WI38 (cell line): ENCODE data around the gene KNTC1.
"Not testable (repeated sequence)": the region's sequence is repeated elsewhere in the genome, so short reads cannot be mapped to it uniquely, and the experiment has no call there.

Experiments used
- H3K4me3 ChIP-seq: 2 replicates; pipeline ENCODE4 v1.5.1; 2011; ENCODE audit warnings: low read depth, mild to moderate bottlenecking, control low read depth, low read length
- TF ChIP-seq, protein P1 (sequence below): IDR thresholded peaks from 2 replicates; pipeline ENCODE4 v1.5.1; 2012; ENCODE audit warnings: low read depth, mild to moderate bottlenecking, control low read depth, low read length

KNTC1 gene, protein sequence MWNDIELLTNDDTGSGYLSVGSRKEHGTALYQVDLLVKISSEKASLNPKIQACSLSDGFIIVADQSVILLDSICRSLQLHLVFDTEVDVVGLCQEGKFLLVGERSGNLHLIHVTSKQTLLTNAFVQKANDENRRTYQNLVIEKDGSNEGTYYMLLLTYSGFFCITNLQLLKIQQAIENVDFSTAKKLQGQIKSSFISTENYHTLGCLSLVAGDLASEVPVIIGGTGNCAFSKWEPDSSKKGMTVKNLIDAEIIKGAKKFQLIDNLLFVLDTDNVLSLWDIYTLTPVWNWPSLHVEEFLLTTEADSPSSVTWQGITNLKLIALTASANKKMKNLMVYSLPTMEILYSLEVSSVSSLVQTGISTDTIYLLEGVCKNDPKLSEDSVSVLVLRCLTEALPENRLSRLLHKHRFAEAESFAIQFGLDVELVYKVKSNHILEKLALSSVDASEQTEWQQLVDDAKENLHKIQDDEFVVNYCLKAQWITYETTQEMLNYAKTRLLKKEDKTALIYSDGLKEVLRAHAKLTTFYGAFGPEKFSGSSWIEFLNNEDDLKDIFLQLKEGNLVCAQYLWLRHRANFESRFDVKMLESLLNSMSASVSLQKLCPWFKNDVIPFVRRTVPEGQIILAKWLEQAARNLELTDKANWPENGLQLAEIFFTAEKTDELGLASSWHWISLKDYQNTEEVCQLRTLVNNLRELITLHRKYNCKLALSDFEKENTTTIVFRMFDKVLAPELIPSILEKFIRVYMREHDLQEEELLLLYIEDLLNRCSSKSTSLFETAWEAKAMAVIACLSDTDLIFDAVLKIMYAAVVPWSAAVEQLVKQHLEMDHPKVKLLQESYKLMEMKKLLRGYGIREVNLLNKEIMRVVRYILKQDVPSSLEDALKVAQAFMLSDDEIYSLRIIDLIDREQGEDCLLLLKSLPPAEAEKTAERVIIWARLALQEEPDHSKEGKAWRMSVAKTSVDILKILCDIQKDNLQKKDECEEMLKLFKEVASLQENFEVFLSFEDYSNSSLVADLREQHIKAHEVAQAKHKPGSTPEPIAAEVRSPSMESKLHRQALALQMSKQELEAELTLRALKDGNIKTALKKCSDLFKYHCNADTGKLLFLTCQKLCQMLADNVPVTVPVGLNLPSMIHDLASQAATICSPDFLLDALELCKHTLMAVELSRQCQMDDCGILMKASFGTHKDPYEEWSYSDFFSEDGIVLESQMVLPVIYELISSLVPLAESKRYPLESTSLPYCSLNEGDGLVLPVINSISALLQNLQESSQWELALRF (N-terminal part only)

DNA sequence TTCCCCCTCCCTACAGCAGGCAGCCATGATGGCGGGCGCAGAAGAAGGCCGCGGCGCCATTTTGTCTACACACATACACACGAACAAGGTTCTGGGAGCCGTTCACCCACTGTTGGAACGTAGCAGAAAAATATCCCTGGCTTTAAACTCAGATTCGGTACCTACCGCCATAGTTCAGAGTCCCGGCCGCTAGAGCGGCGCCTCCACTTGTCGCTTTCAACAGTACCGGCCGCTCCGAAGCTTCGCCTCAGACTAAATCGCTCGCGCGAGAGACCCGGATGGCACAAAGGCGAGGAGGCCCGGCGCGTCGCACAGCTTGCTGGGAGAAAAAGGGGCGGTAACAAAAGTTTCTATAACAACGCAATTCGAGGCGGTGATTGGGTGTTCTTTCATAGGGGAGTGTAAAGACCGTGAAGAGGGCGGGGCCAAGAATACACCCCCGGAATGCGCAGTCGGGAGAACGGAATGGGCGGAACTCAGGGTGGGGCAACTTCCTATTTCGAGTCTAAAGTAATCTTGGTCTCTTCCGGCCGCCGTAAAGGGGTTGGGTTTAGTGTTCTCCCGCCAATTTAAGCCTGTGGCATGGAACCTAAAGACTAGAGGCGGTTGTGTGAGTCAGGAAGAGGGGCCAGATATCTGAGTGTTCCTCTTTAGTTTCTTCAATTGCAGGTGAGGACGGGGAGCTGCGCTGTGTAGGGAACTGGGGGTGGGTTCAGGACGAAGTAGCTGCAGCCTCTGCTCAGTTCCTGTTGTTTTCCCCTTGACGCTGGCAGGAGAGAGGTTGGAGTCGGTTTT lies at the start of gene KNTC1, which contains the start of gene RSRC2:
TSS of gene KNTC1 (plus strand) at position 567 of the 795 bp plus-strand sequence. CDS start 2,815 bp downstream, outside the sequence.
TSS of gene RSRC2 (minus strand) at position 254 of the 795 bp plus-strand sequence. CDS start at position 171, 83 bp downstream.
- TF ChIP-seq, protein P1, sequence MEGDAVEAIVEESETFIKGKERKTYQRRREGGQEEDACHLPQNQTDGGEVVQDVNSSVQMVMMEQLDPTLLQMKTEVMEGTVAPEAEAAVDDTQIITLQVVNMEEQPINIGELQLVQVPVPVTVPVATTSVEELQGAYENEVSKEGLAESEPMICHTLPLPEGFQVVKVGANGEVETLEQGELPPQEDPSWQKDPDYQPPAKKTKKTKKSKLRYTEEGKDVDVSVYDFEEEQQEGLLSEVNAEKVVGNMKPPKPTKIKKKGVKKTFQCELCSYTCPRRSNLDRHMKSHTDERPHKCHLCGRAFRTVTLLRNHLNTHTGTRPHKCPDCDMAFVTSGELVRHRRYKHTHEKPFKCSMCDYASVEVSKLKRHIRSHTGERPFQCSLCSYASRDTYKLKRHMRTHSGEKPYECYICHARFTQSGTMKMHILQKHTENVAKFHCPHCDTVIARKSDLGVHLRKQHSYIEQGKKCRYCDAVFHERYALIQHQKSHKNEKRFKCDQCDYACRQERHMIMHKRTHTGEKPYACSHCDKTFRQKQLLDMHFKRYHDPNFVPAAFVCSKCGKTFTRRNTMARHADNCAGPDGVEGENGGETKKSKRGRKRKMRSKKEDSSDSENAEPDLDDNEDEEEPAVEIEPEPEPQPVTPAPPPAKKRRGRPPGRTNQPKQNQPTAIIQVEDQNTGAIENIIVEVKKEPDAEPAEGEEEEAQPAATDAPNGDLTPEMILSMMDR = no peak
- peak within 1 kb of the TSS; percentile 98 for H3K4me3 ChIP-seq

DNA sequence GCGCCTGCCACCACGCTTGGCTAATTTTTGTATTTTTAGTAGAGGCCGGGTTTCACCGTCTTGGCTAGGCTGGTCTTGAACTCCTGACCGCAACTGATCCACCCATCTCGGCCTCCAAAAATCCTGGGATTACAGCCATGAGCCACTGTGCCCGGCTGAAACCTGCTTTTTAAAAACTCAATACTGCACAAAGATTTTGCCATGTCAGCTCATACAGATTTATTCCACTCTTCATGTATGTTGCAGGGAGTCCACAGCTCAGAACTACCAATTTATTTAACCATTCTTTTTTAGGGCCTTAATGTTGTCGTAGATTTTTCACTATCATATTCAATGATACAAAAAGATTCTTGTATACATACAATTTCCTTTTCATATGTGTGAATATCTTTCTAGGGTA lies 46.3 kb upstream of the KNTC1 start:
- no peak overlapping the region for H3K4me3 ChIP-seq
- TF ChIP-seq, protein P1 = no peak

DNA sequence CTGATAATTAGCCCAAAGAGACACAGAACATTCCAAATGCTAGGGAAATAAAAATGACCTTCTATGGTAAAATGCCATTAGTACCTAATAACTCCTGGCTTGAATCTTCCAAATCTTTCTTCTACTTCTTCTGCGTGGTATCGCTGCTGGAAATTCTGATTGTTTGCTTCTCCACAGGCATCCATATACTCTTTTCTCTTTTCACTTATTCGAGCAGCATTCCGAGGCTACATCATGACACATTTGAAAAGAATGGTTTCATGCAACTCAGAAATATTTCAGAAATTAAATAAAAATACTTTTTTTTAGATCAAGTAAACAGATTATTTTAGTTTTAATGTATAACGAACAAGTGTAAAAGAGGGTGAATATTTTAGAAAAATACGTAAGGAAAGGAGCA lies 45.2 kb upstream of the KNTC1 start:
- H3K4me3 ChIP-seq = no peak overlapping the region
- TF ChIP-seq, protein P1 = no peak

DNA sequence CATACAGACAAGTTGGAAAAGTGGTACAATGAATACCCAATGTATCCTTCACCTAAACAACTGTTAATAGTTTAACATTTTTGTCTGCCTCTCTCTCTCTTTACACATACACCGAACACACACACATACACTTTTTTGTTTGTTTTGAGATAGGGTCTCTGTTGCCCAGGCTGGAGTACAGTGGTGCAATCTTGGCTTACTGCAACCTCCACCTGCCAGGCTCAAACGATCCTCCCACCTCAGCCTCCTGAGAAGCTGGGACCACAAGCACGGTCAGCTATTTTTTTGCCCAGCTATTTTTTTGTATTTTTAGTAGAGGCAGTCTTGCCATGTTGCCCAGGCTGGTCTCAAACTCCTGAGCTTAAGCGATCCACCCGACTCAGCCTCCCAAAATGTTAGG lies 43.1 kb upstream of the KNTC1 start:
- TF ChIP-seq, protein P1 = no peak
- no peak overlapping the region for H3K4me3 ChIP-seq

DNA sequence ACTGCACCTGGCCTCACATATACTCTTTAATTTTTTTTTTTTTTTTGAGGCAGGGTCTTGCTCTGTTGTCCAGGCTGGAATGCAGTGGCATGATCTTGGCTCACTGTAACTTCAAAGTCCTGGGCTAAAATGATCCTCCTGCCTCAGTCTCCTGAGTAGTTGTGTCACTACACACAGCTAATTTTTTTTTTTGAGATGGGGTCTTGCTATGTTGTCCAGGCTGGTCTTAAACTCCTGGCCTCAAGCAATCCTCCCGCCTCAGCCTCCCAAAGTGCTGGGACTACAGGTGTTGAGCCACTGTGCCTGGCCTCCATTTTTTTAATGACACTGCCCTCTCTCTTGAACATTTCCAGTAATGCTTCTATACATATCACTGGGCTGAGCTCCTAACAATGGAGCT lies 42.7 kb upstream of the KNTC1 start:
- not testable (repeated sequence) for H3K4me3 ChIP-seq

DNA sequence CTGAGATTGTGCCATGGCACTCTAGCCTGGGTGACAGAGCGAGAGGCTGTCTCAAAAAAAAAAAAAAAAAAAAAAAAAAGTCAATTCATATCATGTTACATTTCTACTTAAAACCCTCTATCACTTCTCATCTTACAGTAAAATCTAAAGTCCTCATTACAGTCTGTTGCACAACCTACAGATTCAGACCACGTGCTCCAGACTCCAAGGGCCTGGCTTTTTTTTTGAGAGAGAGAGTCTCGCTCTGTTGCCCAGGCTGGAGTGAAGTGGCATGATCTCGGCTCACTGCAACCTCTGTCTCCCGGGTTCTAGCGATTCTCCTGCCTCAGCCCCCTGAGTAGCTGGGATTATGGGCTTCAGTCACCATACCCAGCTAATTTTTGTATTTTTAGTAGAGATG lies 40.7 kb upstream of the KNTC1 start:
- not testable (repeated sequence) for H3K4me3 ChIP-seq

DNA sequence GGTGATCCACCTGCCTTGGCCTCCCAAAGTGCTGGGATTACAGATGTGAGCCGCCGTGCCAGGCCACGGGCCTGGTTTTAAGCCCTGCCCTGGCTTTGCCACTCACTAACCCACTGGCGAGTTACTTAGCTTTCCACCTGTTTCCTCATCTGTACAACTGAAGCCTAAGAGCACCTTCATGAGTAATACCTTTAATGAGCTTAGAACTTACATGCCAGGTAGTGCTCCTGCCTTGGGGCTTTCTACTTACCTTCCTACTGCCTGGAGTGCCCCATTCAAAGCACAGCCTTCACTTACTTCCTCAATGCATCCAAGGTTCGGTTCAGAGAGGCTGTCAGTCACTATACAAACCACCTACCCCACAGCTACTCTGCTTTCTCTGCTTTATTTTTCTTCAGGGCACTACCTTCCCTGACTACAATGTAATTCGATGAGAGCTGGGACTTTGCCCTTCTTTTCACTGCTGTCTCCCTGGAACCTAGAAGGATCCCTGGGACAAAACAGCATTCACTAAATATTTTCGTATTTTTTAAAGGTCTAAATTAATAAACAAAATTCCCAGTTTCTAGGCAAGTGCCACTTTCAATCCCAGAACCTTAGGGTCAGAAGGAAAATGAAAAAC lies 40.1 kb upstream of the KNTC1 start:
- no peak overlapping the region for H3K4me3 ChIP-seq
- TF ChIP-seq, protein P1 = no peak

DNA sequence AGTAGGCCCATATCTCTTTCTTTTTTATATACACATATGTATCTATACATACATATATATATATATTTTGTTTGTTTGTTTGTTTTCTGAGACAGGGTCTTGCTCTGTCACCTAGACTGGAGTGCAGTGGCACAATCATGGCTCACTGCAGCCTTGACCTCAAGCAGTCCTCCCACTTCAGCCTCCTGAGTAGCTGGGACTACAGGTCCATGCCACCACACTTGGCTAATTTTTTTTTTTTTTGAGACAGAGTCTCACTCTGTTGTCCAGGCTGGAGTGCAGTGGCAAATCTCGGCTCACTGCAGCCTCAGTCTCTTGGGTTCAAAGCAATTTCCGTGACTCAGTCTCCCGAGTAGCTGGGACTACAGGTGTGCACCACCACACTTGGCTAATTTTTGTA lies 39.2 kb upstream of the KNTC1 start:
- H3K4me3 ChIP-seq = not testable (repeated sequence)
